MV-4-11 (cell line): Measurements from ENCODE around the gene ADM2.

Source experiments
- DNase-seq: peaks from one replicate; lab custom pipeline; 2025; lab: John Stamatoyannopoulos, UW

ADM2 gene

GRCh38 chr22:50445071-50445879 lies 36.1 kb upstream of the ADM2 start:
- no peak for DNase-seq

GRCh38 chr22:50445880-50446707 lies 35.2 kb upstream of the ADM2 start:
- DNase-seq: no peak

GRCh38 chr22:50446708-50447575 lies 34.4 kb upstream of the ADM2 start:
- DNase-seq: no peak

GRCh38 chr22:50447576-50448551 lies 33.5 kb upstream of the ADM2 start:
- no peak for DNase-seq

GRCh38 chr22:50452649-50453048 lies 28.7 kb upstream of the ADM2 start:
- no peak for DNase-seq

GRCh38 chr22:50454556-50455075 lies 26.7 kb upstream of the ADM2 start:
- DNase-seq: no peak

- no peak for DNase-seq
Measured at GRCh38 chr22:50455201-50455600, 26.1 kb upstream of the ADM2 start.

- DNase-seq: no peak
Measured at GRCh38 chr22:50456026-50456425, 25.3 kb upstream of the ADM2 start.

GRCh38 chr22:50456466-50457234 lies 24.7 kb upstream of the ADM2 start:
- no peak for DNase-seq

- no peak for DNase-seq
Measured at GRCh38 chr22:50459016-50459415, 22.3 kb upstream of the ADM2 start.

GRCh38 chr22:50459496-50460140 lies 21.7 kb upstream of the ADM2 start:
- no peak for DNase-seq

- no peak for DNase-seq
Measured at GRCh38 chr22:50460938-50461337, 20.4 kb upstream of the ADM2 start.

GRCh38 chr22:50461536-50461935 lies 19.8 kb upstream of the ADM2 start:
- DNase-seq: no peak

GRCh38 chr22:50461979-50462540 lies 19.3 kb upstream of the ADM2 start:
- no peak for DNase-seq

GRCh38 chr22:50463188-50463900 lies 18.0 kb upstream of the ADM2 start:
- no peak for DNase-seq

GRCh38 chr22:50464451-50464850 lies 16.9 kb upstream of the ADM2 start:
- no peak for DNase-seq

- no peak for DNase-seq
Measured at GRCh38 chr22:50465066-50465930, 16.0 kb upstream of the ADM2 start.

- DNase-seq: no peak
Measured at GRCh38 chr22:50467341-50467740, 14.0 kb upstream of the ADM2 start.
